IMR-90 (cell line): Measurements from ENCODE around the gene DDAH2. TPM values are rescaled to one million over a fixed set of nuclear protein-coding genes. Genes with fewer than 3 reads are reported as not detected.

Source experiments
- ATAC-seq: fragments of 200-7000 bp; cut with Tn5 transposase; 2 replicates; pipeline ENCODE4 v1.9.1; 2020; ENCODE audit warnings: low read depth, mild to moderate bottlenecking, moderate library complexity
- BruUV-seq: library from RNA; stranded (reverse); fragments of 400-500 nt; replicated peaks from 2 replicates; lab custom pipeline; 2021; lab: Mats Ljungman, UMichigan
- CTCF ChIA-PET: fragments of 300-600 bp; formaldehyde crosslinking; extraction: SDS; loops from one replicate; lab custom pipeline; 2021; ENCODE audit warnings: antibody characterized with exemption; lab: Yijun Ruan, JAX
- POLR2A ChIA-PET: fragments of 300-600 bp; sonication (Branson Sonifier 250); formaldehyde crosslinking; loops from one replicate; lab custom pipeline; 2022; ENCODE audit warnings: antibody characterized with exemption; ENCODE audit not compliant: unreplicated experiment; lab: Charles Lee
- DNase-seq: peaks from one replicate; pipeline ENCODE4 v3.0.0; 2013
- H2AFZ ChIP-seq: replicated peaks from 2 replicates; pipeline ENCODE3; 2013; ENCODE audit warnings: low read length, mild to moderate bottlenecking; ENCODE audit not compliant: poor library complexity
- H2AK5ac ChIP-seq: 2 replicates; pipeline ENCODE4 v1.6.1; 2013; ENCODE audit warnings: low read depth, low read length, inconsistent platforms
- H2AK9ac ChIP-seq: replicated peaks from 2 replicates; pipeline ENCODE3; 2013; ENCODE audit warnings: mild to moderate bottlenecking, low read depth, low read length, moderate library complexity; ENCODE audit not compliant: poor library complexity
- H2BK120ac ChIP-seq: 2 replicates; pipeline ENCODE4 v1.6.1; 2013; ENCODE audit warnings: low read depth, low read length, inconsistent platforms
- H2BK15ac ChIP-seq: 3 replicates; pipeline ENCODE4 v1.6.1; 2013; ENCODE audit warnings: low read depth, low read length, inconsistent platforms
- H2BK20ac ChIP-seq: 2 replicates; pipeline ENCODE4 v1.6.1; 2013; ENCODE audit warnings: low read depth, mild to moderate bottlenecking, inconsistent platforms, low read length, moderate library complexity
- H2BK5ac ChIP-seq: 2 replicates; pipeline ENCODE4 v1.6.1; 2013; ENCODE audit warnings: mild to moderate bottlenecking, low read depth, low read length, inconsistent platforms; ENCODE audit not compliant: poor library complexity, severe bottlenecking
- H3K14ac ChIP-seq: replicated peaks from 2 replicates; pipeline ENCODE4 v1.6.1; 2013; ENCODE audit warnings: low read depth, low read length, inconsistent platforms
- H3K18ac ChIP-seq: 2 replicates; pipeline ENCODE4 v1.6.1; 2013; ENCODE audit warnings: low read depth, low read length, control low read depth
- H3K23ac ChIP-seq: 2 replicates; pipeline ENCODE4 v1.6.1; 2013; ENCODE audit warnings: low read depth, low read length, inconsistent platforms
- H3K27ac ChIP-seq: 2 replicates; pipeline ENCODE4 v1.5.1; 2013; ENCODE audit warnings: mild to moderate bottlenecking, control low read depth, low read length; ENCODE audit not compliant: insufficient read depth
- H3K27me3 ChIP-seq: 2 replicates; pipeline ENCODE4 v1.6.1; 2013; ENCODE audit warnings: low read length; ENCODE audit not compliant: control insufficient read depth, insufficient read depth
- H3K36me3 ChIP-seq: 2 replicates; pipeline ENCODE4 v1.6.1; 2013; ENCODE audit warnings: low read length, mixed read lengths; ENCODE audit not compliant: control insufficient read depth, insufficient read depth
- H3K4ac ChIP-seq: 2 replicates; pipeline ENCODE4 v1.6.1; 2013; ENCODE audit warnings: low read depth, low read length, inconsistent platforms
- H3K4me1 ChIP-seq: 2 replicates; pipeline ENCODE4 v1.6.1; 2013; ENCODE audit warnings: low read length, mixed read lengths; ENCODE audit not compliant: control insufficient read depth, insufficient read depth
- H3K4me2 ChIP-seq: 2 replicates; pipeline ENCODE4 v1.6.1; 2013; ENCODE audit warnings: low read depth, mild to moderate bottlenecking, control low read depth, low read length, moderate library complexity
- H3K4me3 ChIP-seq: 2 replicates; pipeline ENCODE4 v1.5.1; 2013; ENCODE audit warnings: low read depth, mild to moderate bottlenecking, control low read depth, low read length, moderate library complexity; ENCODE audit not compliant: insufficient read depth
- H3K56ac ChIP-seq: 2 replicates; pipeline ENCODE4 v1.6.1; 2013; ENCODE audit warnings: low read length, inconsistent platforms; ENCODE audit not compliant: insufficient read depth; ENCODE audit errors: extremely low read depth
- H3K79me1 ChIP-seq, 2 experiments: 2 replicates each; pipeline ENCODE4 v1.6.1; 2013; ENCODE audit warnings: low read length in 2 of 2, inconsistent platforms in 1 of 2, low read depth in 1 of 2
- H3K9ac ChIP-seq: 2 replicates; pipeline ENCODE4 v1.6.1; 2013; ENCODE audit warnings: low read depth, low read length, control low read depth
- H3K9me1 ChIP-seq: 2 replicates; pipeline ENCODE4 v1.6.1; 2013; ENCODE audit warnings: low read length, inconsistent platforms; ENCODE audit not compliant: insufficient read depth
- H3K9me3 ChIP-seq: 2 replicates; pipeline ENCODE4 v1.6.1; 2013; ENCODE audit warnings: low read length; ENCODE audit not compliant: control insufficient read depth, insufficient read depth
- H4K20me1 ChIP-seq: 2 replicates; pipeline ENCODE4 v1.6.1; 2013; ENCODE audit warnings: low read length, inconsistent platforms; ENCODE audit not compliant: insufficient read depth
- H4K5ac ChIP-seq: 2 replicates; pipeline ENCODE4 v1.6.1; 2013; ENCODE audit warnings: mild to moderate bottlenecking, low read depth, low read length, control low read depth
- H4K8ac ChIP-seq, 2 experiments: 2 replicates each; pipeline ENCODE4 v1.6.1; 2013; ENCODE audit warnings: low read depth in 2 of 2, low read length in 2 of 2, control low read depth in 1 of 2, inconsistent platforms in 1 of 2
- H4K91ac ChIP-seq: 2 replicates; pipeline ENCODE4 v1.6.1; 2013; ENCODE audit warnings: low read depth, low read length, inconsistent platforms; ENCODE audit not compliant: insufficient read depth
- CHD1 ChIP-seq: IDR thresholded peaks from 2 replicates; pipeline ENCODE4 v1.6.1; 2012; ENCODE audit warnings: low read depth, low read length, improper control_type of control experiment
- CTCF ChIP-seq: conservative IDR thresholded peaks from 2 replicates; pipeline ENCODE4 v1.5.1; 2012; ENCODE audit warnings: mild to moderate bottlenecking, low read depth, low read length, improper control_type of control experiment
- ELK1 ChIP-seq: fragments of 150-350 bp; IDR thresholded peaks from 2 replicates; pipeline ENCODE4 v1.6.1; 2016; ENCODE audit warnings: low read depth, mild to moderate bottlenecking, low read length, moderate library complexity, borderline replicate concordance
- FOS ChIP-seq: fragments of 150-350 bp; IDR thresholded peaks from 2 replicates; pipeline ENCODE4 v1.6.1; 2016; ENCODE audit warnings: low read depth, low read length
- MXI1 ChIP-seq: IDR thresholded peaks from 2 replicates; pipeline ENCODE4 v1.6.1; 2012; ENCODE audit warnings: low read depth, mild to moderate bottlenecking, low read length, moderate library complexity, borderline replicate concordance
- NFE2L2 ChIP-seq: fragments of 150-350 bp; IDR thresholded peaks from 2 replicates; pipeline ENCODE4 v1.6.1; 2016; ENCODE audit warnings: low read depth, mild to moderate bottlenecking, low read length
- POLR2A ChIP-seq: IDR thresholded peaks from 2 replicates; pipeline ENCODE4 v1.6.1; 2012; ENCODE audit warnings: mild to moderate bottlenecking, low read depth, low read length
- RCOR1 ChIP-seq: IDR thresholded peaks from 2 replicates; pipeline ENCODE4 v1.6.1; 2012; ENCODE audit warnings: mild to moderate bottlenecking, low read length, improper control_type of control experiment; ENCODE audit not compliant: insufficient replicate concordance
- USF2 ChIP-seq: fragments of 150-350 bp; IDR thresholded peaks from 2 replicates; pipeline ENCODE4 v1.6.1; 2017; ENCODE audit warnings: mild to moderate bottlenecking, antibody characterized with exemption, low read length, low read depth
- whole genome bisulfite sequencing, 2 experiments: methylation state at CpG; one replicate each; pipeline versions ENCODE4 v1.1.5 to v1.1.7; 2013; ENCODE audit warnings: missing lambda C conversion rate in 2 of 2; ENCODE audit not compliant: insufficient read length in 1 of 2; ENCODE audit errors: extremely low coverage in 2 of 2; 5-methylcytosine and 5-hydroxymethylcytosine counted together
- dilution Hi-C: fragments of 300-500 bp; cut with HindIII; formaldehyde crosslinking; loops from one replicate; pipeline ENCODE4 v1.14.3; 2018; ENCODE audit warnings: low sequenced_read_pairs; ENCODE audit not compliant: unreplicated experiment
- in situ Hi-C: fragments of 300-500 bp; cut with MboI; formaldehyde crosslinking; loops from 3 replicates; pipeline ENCODE4 v1.14.3; 2019; ENCODE audit warnings: low sequenced_read_pairs, inconsistent platforms, mixed read lengths
- intact Hi-C: fragments of 100-400 bp; cut with micrococcal nuclease; formaldehyde crosslinking; loops from 2 replicates; pipeline ENCODE4 v1.10.0; 2022
- polyA plus RNA-seq, 3 experiments: library from polyadenylated mRNA; depleted of rRNA; stranded (reverse); fragments of >200 nt; gene quantifications; 2 replicates each; pipeline ENCODE4 v1.2.3, GENCODE V29; 2012; ENCODE audit warnings: low replicate concordance in 1 of 3
- total RNA-seq: library from RNA; depleted of rRNA; stranded (reverse); fragments of >200 nt; gene quantifications from 2 replicates; pipeline ENCODE4 v1.2.3, GENCODE V29; 2012

The DDAH2 gene
- total and polyA plus RNA-seq, 2 of the 4 experiments (the other 2 are of a cell fraction) = 40.7 to 57.9 TPM

GRCh38 chr6:31722173-31722572 lies 6.9 kb downstream of the DDAH2 start:
- 71% methylated on average over 1 of the region's 3 CpGs; no CpG with 5 or more reads in 1 of the 2 experiments for WGBS, 2 experiments
- in situ Hi-C loops = no loop called here
- Histone ChIP-seq H2BK120ac (no peak overlapping the region), H3K4ac (no peak overlapping the region), H3K27ac (no peak overlapping the region), H3K18ac (no peak overlapping the region), H2AK5ac (no peak overlapping the region), H4K8ac (no peak overlapping the region), H2BK5ac (no peak overlapping the region), H3K4me3 (no peak overlapping the region), H3K4me2 (no peak overlapping the region), H3K23ac (no peak overlapping the region), H3K9me1 (peaks cover 4% of the 10 kb centered on the region; the same call in 1 of the 2 replicates), H2BK15ac (no peak overlapping the region), H4K20me1 (no peaks in the 10 kb centered on the region), H3K79me1 (no peaks in the 10 kb centered on the region), H4K5ac (no peak overlapping the region), H2BK20ac (no peak overlapping the region), H3K14ac (no peak overlapping the region), H3K4me1 (no peaks in the 10 kb centered on the region), H3K56ac (no peak overlapping the region), H3K9me3 (no peaks in the 10 kb centered on the region), H2AK9ac (no peak overlapping the region), H4K91ac (no peak overlapping the region), H3K27me3 (peaks cover 2% of the 10 kb centered on the region; the same call in 1 of the 2 replicates), H2AFZ (no peak overlapping the region), H3K9ac (no peak overlapping the region), H3K36me3 (peaks cover 10% of the 10 kb centered on the region; the same call in 1 of the 2 replicates)
- intact Hi-C loops = no loop called here
- ChIA-PET CTCF (no interaction called here), POLR2A (no interaction called here)
- TF ChIP-seq CTCF = no peak
- TF ChIP-seq RCOR1 = no peak
- no peak for TF ChIP-seq POLR2A
- TF ChIP-seq CHD1 = no peak
- TF ChIP-seq USF2 = no peak
- no peak for TF ChIP-seq NFE2L2
- TF ChIP-seq ELK1 = no peak
- TF ChIP-seq MXI1 = no peak
- TF ChIP-seq FOS = no peak
- DNase-seq (no peak), ATAC-seq (no peak)
- dilution Hi-C loops = no loop called here
- BruUV-seq = no TSS peak
